Esophagus muscularis mucosa (tissue), 3 donors: ENCODE results near the gene ATG3.

ENCODE experiments used
- POLR2A ChIP-seq: fragments of 450-650 bp; IDR thresholded peaks from one replicate; pipeline ENCODE4 v1.6.1; 2017; ENCODE audit warnings: antibody characterized with exemption, moderate library complexity, mild to moderate bottlenecking, low read depth
- POLR2AphosphoS5 ChIP-seq, 2 donors: sonication (generic); formaldehyde crosslinking; IDR thresholded peaks; one replicate each; pipeline ENCODE4 v1.6.1; 2017; ENCODE audit warnings: antibody characterized with exemption in 2 of 2
- TF ChIP-seq, protein P1 (sequence below), 3 experiments: fragments of 200-600 bp in 2 of 3; fragments of 450-650 bp in 1 of 3; sonication (generic) in 2 of 3; IDR thresholded peaks; one replicate each; pipeline ENCODE4 v1.5.1; 2017 to 2019; ENCODE audit warnings: antibody characterized with exemption in 3 of 3, mild to moderate bottlenecking in 2 of 3, moderate library complexity in 1 of 3

- TF ChIP-seq, protein P1, sequence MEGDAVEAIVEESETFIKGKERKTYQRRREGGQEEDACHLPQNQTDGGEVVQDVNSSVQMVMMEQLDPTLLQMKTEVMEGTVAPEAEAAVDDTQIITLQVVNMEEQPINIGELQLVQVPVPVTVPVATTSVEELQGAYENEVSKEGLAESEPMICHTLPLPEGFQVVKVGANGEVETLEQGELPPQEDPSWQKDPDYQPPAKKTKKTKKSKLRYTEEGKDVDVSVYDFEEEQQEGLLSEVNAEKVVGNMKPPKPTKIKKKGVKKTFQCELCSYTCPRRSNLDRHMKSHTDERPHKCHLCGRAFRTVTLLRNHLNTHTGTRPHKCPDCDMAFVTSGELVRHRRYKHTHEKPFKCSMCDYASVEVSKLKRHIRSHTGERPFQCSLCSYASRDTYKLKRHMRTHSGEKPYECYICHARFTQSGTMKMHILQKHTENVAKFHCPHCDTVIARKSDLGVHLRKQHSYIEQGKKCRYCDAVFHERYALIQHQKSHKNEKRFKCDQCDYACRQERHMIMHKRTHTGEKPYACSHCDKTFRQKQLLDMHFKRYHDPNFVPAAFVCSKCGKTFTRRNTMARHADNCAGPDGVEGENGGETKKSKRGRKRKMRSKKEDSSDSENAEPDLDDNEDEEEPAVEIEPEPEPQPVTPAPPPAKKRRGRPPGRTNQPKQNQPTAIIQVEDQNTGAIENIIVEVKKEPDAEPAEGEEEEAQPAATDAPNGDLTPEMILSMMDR (IDR thresholded peaks at IDR 0.05) = no peak
- TF ChIP-seq POLR2AphosphoS5 (IDR thresholded peaks at IDR 0.05) (no peak), POLR2A (no peak)
These were observed 79.1 kb downstream of the ATG3 start for GRCh38 chr3:112482675-112483074.
